ENCODE measurements around the gene PLIN4. TPM values are rescaled to one million over a fixed set of nuclear protein-coding genes. Genes with fewer than 3 reads are reported as not detected.

Gene PLIN4
- total and polyA plus RNA-seq, 10 of the 15 experiments (the other 5 are each of a cell fraction or from before 2014, with no cell fraction given) = 0.01 to 0.11 (median 0.05) TPM; not detected in 2

DNA sequence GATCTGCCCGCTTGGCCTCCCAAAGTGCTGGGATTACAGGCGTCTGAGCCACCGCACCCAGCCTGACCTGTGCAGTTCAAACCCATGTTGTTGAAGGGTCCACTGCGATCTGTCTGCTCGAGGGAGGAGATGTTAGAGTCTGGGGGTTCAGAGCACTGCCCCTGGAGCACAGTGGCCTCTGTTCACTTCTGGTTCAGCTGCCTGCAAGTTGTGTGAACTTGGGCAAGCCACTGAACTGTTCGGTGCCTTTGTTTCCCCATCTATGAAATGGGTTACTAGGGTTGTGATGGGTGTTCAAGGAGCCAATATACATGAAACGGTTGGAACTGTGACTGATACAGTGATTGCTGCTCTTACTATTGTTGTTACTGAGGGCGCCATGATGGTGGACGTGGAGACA is 15.0 kb upstream of the PLIN4 start (continued):
- no peak for TF ChIP-seq BRCA1 (IDR thresholded peaks at IDR 0.05; ENCODE audit: low read depth, low read length)
- no peak for TF ChIP-seq RB1 (IDR thresholded peaks at IDR 0.05; ENCODE audit: borderline replicate concordance)
- TF ChIP-seq EP300 (IDR thresholded peaks at IDR 0.05; ENCODE audit: borderline replicate concordance in 1 of 2, control insufficient read depth in 1 of 2, low read depth in 2 of 2, low read length in 2 of 2) = no peak
- no peak for TF ChIP-seq CREM (IDR thresholded peaks at IDR 0.05; ENCODE audit: low read depth)

- H3K36me3 ChIP-seq (ENCODE audit: control insufficient read depth in 2 of 2, insufficient read depth in 2 of 2, low read length in 1 of 2) = no peaks in the 10 kb centered on the region
- FAIRE-seq (no peak), DNase-seq (ENCODE audit: low read depth, low spot score) (no peak), ATAC-seq (no peak)
- CTCF ChIA-PET = no interaction called here
- H3K27me3 ChIP-seq (replicated peaks in 1 of 2; ENCODE audit: control insufficient read depth in 2 of 2, insufficient read depth in 2 of 2, low read length in 1 of 2) = no peaks in the 10 kb centered on the region; a peak in 1 of 4 replicates
- no peak overlapping the region for H3K9ac ChIP-seq (ENCODE audit: control insufficient read depth, insufficient read depth, low read length)
- no peak overlapping the region for H3K4me2 ChIP-seq (ENCODE audit: control insufficient read depth, insufficient read depth)
- POLR2A ChIA-PET = no interaction called here
- in situ Hi-C loops (cut with MboI) (no loop called here), intact Hi-C loops (cut with micrococcal nuclease; ENCODE audit: unreplicated experiment) (no loop called here)
- no peak overlapping the region for H3K4me3 ChIP-seq
- RAD21 ChIA-PET (ENCODE audit: unreplicated experiment) = no interaction called here
- BruUV-seq (replicated peaks) = no TSS peak
- H4K20me1 ChIP-seq (ENCODE audit: control insufficient read depth, insufficient read depth) = no peaks in the 10 kb centered on the region
- no peak overlapping the region for H3K27ac ChIP-seq (ENCODE audit: control insufficient read depth, insufficient read depth)
- H2AFZ ChIP-seq (ENCODE audit: control insufficient read depth, low read depth, low read length) = no peak overlapping the region
- H3K79me2 ChIP-seq (ENCODE audit: control insufficient read depth, insufficient read depth, low read length) = no peaks in the 10 kb centered on the region
- no peaks in the 10 kb centered on the region; the same call in 2 of the 3 replicates for H3K9me3 ChIP-seq (replicated peaks; ENCODE audit: control insufficient read depth, insufficient read depth, low read length)
- SMC1A ChIA-PET (ENCODE audit: uncharacterized antibody, unreplicated experiment) = no interaction called here
- WGBS (ENCODE audit: insufficient coverage, insufficient replicate concordance, low lambda C conversion rate, missing lambda C conversion rate) = 38% methylated on average over 27 of the region's 28 CpGs
- H3K4me1 ChIP-seq (ENCODE audit: control insufficient read depth, insufficient read depth, low read length) = no peaks in the 10 kb centered on the region
- TF ChIP-seq BHLHE40 (IDR thresholded peaks at IDR 0.05; ENCODE audit: borderline replicate concordance in 1 of 2, low read depth in 2 of 2, low read length in 1 of 2) (no peak), EGR1 (IDR thresholded peaks at IDR 0.05; ENCODE audit: borderline replicate concordance in 1 of 2, low read depth in 2 of 2, low read length in 2 of 2) (no peak)
Measured at GRCh38 chr19:4531562-4532165, 13.4 kb upstream of the PLIN4 start.
